ENCODE data around the gene OR3A2.
"Not testable (repeated sequence)": the region's sequence is repeated elsewhere in the genome, so short reads cannot be mapped to it uniquely, and the experiment has no call there.

The OR3A2 gene

DNA sequence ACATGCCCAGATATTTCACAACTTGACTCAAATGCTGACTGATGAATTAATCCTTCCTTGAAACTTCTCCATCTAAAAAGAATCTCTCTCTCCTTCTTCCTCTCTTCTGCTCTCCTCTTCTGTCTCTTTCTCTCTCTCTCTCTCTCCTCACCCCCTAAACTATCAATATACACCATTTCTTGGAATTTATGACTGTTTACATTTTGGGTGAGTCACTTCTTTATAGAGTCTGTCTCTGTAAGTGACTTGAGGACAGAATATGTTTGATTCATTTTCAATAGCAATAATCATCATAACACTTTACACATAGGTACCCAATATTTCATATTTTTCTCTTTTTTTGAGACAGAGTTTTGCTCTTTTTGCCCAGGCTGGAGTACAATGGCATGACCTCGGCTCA, 103.2 kb downstream of the OR3A2 start:
- DNase-seq, result no peak

DNA sequence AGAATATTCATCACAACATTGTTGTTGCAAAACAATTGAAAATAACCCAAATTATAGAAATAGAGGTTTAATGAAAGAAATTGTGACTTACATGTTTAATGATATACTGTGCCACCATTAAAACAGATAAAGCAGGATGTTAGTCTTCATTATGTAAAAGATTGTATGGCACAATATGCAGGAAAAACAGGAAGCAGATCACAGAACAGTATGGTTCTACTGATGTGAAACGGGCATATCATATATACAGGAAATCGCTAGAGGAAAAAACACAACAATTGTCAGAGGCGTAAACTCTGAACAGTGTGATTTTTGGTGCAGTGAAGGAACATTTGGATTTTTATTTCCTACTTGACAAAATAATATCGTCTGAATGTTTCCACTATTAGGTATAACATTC, 110.0 kb downstream of the OR3A2 start:
- no peak for DNase-seq

DNA sequence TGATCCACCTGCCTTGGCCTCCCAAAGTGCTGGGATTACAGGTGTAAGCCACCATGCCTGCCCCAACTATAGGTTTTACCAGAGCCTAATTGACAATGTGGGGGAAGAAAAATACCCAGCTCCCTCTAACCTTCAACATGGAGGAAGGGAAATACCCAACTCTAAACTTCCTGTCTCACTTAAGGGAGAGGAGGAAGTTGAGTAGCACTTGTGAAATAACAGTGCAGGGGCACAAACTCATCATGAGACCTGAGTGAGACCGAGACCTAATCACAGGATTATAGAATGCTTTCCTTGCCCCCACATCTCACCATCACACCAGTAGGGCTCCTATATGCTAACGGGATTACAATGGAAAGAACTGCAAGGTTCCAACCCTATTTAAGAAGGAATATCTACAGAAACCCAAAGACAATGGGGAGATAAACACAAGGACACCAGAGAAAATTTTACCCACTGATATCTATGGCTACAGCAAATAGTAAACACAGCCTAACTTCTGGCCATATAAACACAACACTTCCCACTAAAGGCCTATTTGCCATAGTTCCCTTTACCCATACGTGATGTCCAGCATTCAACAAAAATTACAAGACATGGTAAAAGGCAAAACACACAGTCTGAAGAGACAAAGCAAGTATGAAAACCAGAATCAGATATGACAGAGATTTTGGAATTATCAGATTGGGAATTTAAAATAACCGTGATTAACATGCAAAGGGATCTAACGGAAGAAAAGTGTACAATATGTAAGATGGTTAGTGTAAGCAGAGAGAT, 114.8 kb downstream of the OR3A2 start:
- no peak for DNase-seq

DNA sequence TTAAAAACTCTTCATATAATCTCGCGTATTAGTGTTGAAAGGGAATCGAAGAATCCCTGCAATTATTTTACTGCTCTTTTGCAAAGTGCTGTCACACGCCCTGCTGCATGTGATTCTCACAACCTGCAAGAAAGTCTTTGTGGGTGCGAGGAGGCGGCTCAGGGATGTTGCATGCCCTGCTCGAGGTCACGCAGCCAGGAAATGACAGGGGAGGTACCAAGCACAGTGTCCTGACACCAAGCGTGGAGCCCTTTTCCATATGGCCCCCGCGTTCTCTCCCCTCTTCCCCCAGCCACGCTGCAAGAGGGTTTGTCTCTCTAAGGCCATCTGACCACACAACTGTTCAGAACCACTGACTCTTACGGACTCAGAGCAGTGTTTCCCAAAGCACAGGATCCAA, 125.5 kb downstream of the OR3A2 start:
- DNase-seq, result no peak

DNA sequence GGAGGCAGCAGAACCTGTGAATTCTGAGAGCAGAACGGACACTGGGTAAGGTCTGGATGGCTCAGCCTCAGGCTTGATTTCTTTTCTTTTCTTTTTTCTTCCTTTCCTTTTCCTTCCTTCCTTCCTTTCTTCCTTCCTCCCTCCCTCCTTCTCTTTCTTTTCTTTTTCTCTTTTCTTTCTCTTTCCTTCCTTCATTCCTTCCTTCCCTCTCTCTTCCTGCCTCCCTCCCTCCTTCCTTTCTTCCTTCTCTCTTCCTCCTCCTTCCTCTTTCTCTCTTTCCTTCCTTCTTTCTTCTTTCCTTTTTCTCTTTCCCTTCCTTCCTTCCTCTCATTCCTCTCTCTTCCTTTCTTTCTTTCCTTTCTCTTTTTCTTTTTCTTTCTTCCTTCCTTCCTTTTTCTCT, 125.9 kb downstream of the OR3A2 start:
- no peak for DNase-seq

DNA sequence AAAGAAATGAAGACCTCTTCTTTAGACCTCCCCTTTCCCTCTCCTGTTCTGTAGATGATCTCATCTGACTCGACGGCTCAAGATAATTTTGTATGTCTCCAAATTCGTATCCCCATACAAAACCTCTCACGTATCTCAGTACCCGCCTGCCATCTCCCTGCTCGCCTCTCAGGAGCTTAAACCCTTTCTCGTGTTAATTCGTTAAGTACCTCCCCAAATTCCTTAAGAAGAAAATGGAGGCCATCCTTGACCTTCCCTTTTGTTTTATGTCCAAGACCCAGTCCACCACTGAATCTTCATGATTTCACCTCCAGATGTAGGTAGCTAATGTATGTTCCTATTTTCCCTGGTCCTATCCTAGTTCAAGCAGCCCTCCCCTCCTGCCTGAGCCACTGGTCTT, 129.5 kb downstream of the OR3A2 start:
- DNase-seq, result no peak

DNA sequence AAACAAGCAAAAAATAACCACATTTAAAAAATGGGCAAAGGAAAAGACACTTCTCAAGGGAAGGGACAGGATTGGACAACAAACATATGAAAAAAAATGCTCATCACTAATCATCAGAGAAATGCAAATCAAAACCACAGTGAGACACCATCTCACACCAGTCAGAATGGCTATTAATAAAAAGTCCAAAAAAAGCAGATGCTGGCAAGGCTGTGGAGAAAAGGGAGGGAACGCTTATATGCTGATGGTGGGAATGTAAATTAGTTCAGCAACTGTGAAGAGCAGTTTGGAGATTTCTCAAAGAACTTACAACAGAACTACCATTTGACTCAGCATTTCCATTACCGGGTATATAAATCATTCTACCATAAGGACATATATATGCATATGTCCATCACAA, 137.1 kb downstream of the OR3A2 start:
- DNase-seq, result not testable (repeated sequence)

DNA sequence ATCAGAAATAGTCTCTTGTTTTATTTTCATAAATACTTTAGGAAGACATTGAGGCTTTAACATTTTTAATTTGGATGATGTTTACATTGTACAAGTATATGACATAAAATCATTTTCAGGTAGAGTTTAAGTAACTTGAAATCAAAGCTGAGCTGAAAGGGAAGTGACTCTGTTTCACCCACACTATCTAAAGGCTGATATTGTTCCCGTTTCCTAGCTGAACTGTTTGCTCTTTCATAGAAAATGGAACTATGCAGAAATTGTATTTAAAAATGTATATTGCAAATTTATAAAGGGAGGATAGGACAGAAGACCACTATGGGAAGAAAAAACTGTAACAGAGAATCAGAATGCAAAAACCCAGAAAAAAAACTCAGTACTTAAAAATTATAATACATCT, 141.3 kb downstream of the OR3A2 start:
- not testable (repeated sequence) for DNase-seq

DNA sequence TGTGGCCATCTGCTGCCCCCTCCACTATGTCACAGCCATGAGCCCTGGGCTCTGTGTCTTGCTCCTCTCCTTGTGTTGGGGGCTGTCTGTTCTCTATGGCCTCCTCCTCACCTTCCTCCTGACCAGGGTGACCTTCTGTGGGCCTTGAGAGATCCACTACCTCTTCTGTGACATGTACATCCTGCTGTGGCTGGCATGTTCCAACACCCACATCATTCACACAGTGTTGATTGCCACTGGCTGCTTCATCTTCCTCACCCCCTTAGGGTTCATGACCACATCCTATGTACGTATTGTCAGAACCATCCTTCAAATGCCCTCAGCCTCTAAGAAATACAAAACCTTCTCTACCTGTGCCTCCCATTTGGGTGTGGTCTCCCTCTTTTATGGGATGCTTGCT, 145.1 kb downstream of the OR3A2 start:
- DNase-seq, result not testable (repeated sequence)

DNA sequence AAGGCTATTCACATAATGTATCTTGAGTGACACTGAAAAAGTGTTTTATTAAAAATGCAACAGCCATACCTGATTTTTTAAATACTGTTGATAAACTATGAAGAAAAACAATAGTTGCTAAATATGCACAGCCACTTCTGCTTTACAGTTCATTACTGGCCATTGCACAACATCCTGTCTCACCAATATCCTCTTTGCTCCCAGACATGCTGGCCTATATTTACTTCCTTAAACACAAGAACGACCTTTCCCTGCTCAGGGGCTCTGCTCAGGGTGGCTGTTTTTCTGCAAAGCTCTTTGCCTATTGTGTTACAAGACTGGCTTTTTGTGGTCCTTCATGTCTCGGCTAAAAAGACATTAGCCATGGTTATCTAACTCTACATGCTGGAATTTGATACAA, 147.4 kb downstream of the OR3A2 start:
- DNase-seq, result not testable (repeated sequence)

DNA sequence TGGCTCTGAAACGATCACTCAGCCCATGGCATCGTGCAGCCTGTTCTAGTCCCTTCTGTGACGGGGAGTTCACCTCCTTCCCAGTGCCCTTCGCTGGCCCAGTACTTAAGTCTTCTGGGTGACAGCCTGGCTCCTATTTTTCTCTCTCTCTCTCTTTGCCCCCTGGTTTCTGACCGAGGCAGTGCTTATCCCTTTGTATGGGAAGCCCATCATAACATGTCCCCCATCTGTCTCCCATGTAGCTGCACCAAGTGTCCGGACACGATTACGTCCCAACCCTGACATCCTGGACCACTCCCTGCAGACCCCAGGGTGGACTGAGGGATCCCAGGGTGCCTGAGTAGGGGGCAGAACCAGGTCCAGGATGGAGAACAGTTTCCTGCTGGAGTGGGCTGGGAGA, 153.8 kb downstream of the OR3A2 start:
- not testable (repeated sequence) for DNase-seq
